Testis (tissue), 3 donors: ENCODE results near the gene MTUS2. TPM values are rescaled to one million over a fixed set of nuclear protein-coding genes. Genes with fewer than 3 reads are reported as not detected.

Source experiments
- DNase-seq: peaks from one replicate; pipeline ENCODE4 v3.0.0-alpha.2; 2019
- H3K27ac ChIP-seq, 2 donors: fragments of 200-600 bp; sonication (generic); one replicate each; pipeline ENCODE4 v1.5.1; 2019
- H3K27me3 ChIP-seq: fragments of 200-600 bp; sonication (generic); one replicate; pipeline ENCODE4 v1.5.1; 2019
- H3K36me3 ChIP-seq: fragments of 200-600 bp; sonication (generic); one replicate; pipeline ENCODE4 v1.5.1; 2017; ENCODE audit warnings: low read depth; ENCODE audit errors: missing control alignments
- H3K4me1 ChIP-seq: fragments of 200-600 bp; sonication (generic); one replicate; pipeline ENCODE4 v1.5.1; 2019
- H3K4me3 ChIP-seq, 2 donors: fragments of 200-600 bp; sonication (generic); one replicate each; pipeline ENCODE4 v1.5.1; 2017 to 2019
- H3K9me3 ChIP-seq: fragments of 200-600 bp; sonication (generic); one replicate; pipeline ENCODE4 v1.5.1; 2017
- CTCF ChIP-seq, 3 experiments: fragments of 450-650 bp in 2 of 3; fragments of 200-600 bp in 1 of 3; sonication (generic) in 1 of 3; IDR thresholded peaks; one replicate each; pipeline ENCODE4 v1.5.1; 2016 to 2019; ENCODE audit warnings: antibody characterized with exemption in 3 of 3, mild to moderate bottlenecking in 2 of 3, moderate library complexity in 1 of 3
- POLR2A ChIP-seq: fragments of 450-650 bp; IDR thresholded peaks from one replicate; pipeline ENCODE4 v1.6.1; 2017; ENCODE audit warnings: antibody characterized with exemption, mild to moderate bottlenecking, moderate library complexity
- WGBS, 2 donors: methylation state at CpG; one replicate each; pipeline ENCODE4 v1.1.5; 2018; 5-methylcytosine and 5-hydroxymethylcytosine counted together
- intact Hi-C: fragments of 100-400 bp; cut with DNase I; formaldehyde crosslinking; loops from one replicate; pipeline ENCODE4 v1.15.1; 2023; ENCODE audit warnings: low total_unique reads
- polyA plus RNA-seq: library from polyadenylated mRNA; stranded (reverse); fragments of 350-450 nt; fragmentation: Illumina TruSeq; extraction: RNeasy Lipid Tissue Mini Kit (QIAGEN cat#74804); gene quantifications from one replicate; pipeline ENCODE4 v1.2.3, GENCODE V29; 2014; ENCODE audit warnings: low read depth, low replicate concordance; ENCODE audit not compliant: insufficient read depth
- total RNA-seq, 2 donors: library from RNA; depleted of rRNA; stranded (reverse); fragments of >200 nt; gene quantifications; one replicate each; pipeline ENCODE4 v1.2.3, GENCODE V29; 2016

MTUS2 gene
- total and polyA plus RNA-seq, 3 donors from 2014 or later: 2.1 to 9.2 (median 8.3) TPM

GRCh38 chr13:28872427-28873176 lies 52.5 kb downstream of the MTUS2 start:
- no peak overlapping the region for H3K27ac ChIP-seq
- no peaks in the 10 kb centered on the region for H3K36me3 ChIP-seq
- DNase-seq: no peak
- intact Hi-C loops: no loop called here
- no peaks in the 10 kb centered on the region for H3K9me3 ChIP-seq
- no peak overlapping the region for H3K4me3 ChIP-seq
- H3K4me1 ChIP-seq: no peaks in the 10 kb centered on the region
- TF ChIP-seq CTCF (IDR thresholded peaks at IDR 0.05): no peak
- no peak for TF ChIP-seq POLR2A
- no peaks in the 10 kb centered on the region for H3K27me3 ChIP-seq
- 54 to 81% methylated on average over 2 of the region's 2 CpGs for WGBS, 2 donors

- Histone ChIP-seq H3K27me3 (no peaks in the 10 kb centered on the region), H3K4me1 (no peaks in the 10 kb centered on the region), H3K36me3 (no peaks in the 10 kb centered on the region), H3K27ac (no peak overlapping the region), H3K9me3 (no peaks in the 10 kb centered on the region), H3K4me3 (no peak overlapping the region)
- 86 to 94% methylated on average over 6 of the region's 6 CpGs for WGBS, 2 donors
- intact Hi-C loops: no loop called here
- no peak for TF ChIP-seq CTCF (IDR thresholded peaks at IDR 0.05)
- TF ChIP-seq POLR2A: no peak
- no peak for DNase-seq
These were observed 55.9 kb downstream of the MTUS2 start for GRCh38 chr13:28875846-28876615.

GRCh38 chr13:28877408-28877807 lies 57.3 kb downstream of the MTUS2 start:
- TF ChIP-seq POLR2A (no peak), CTCF (IDR thresholded peaks at IDR 0.05) (no peak)
- Histone ChIP-seq H3K27ac (no peak overlapping the region), H3K27me3 (no peaks in the 10 kb centered on the region)

GRCh38 chr13:28885181-28885580 lies 65.0 kb downstream of the MTUS2 start:
- Histone ChIP-seq H3K4me3 (no peak overlapping the region), H3K4me1 (no peaks in the 10 kb centered on the region), H3K27ac (no peak overlapping the region), H3K9me3 (no peaks in the 10 kb centered on the region), H3K36me3 (no peaks in the 10 kb centered on the region), H3K27me3 (no peaks in the 10 kb centered on the region)
- no peak for TF ChIP-seq CTCF (IDR thresholded peaks at IDR 0.05)
- no peak for TF ChIP-seq POLR2A
- DNase-seq: no peak
- intact Hi-C loops: no loop called here
- WGBS, 2 donors: 42 to 43% methylated on average over 4 of the region's 4 CpGs

More at GRCh38 chr13:28877408-28877807, 57.3 kb downstream of the MTUS2 start:
- Histone ChIP-seq H3K9me3 (no peaks in the 10 kb centered on the region), H3K36me3 (no peaks in the 10 kb centered on the region), H3K4me3 (no peak overlapping the region), H3K4me1 (no peaks in the 10 kb centered on the region)
- WGBS, 2 donors: 79 to 86% methylated on average over 4 of the region's 4 CpGs
- intact Hi-C loops: no loop called here
- DNase-seq: no peak
